K562 (cell line): ENCODE data around the gene PTPRC. TPM values are rescaled to one million over a fixed set of nuclear protein-coding genes. Genes with fewer than 3 reads are reported as not detected.

Source experiments
- BCL6 ChIP-seq: fragments of 250-450 bp; sonication (Bioruptor Pico); IDR thresholded peaks from 2 replicates; pipeline ENCODE4 v1.4.0; 2020
- CBX3 ChIP-seq, 2 experiments: IDR thresholded peaks; 1 replicate in 1 of 2; 2 replicates in 1 of 2; pipeline ENCODE4 v1.6.1; 2012; ENCODE audit warnings: inconsistent platforms in 2 of 2, low read length in 2 of 2, borderline replicate concordance in 1 of 2, control low read depth in 1 of 2
- HMG20B ChIP-seq: fragments of 250-450 bp; sonication (Bioruptor Pico); IDR thresholded peaks from 2 replicates; pipeline ENCODE4 v1.5.0; 2021; ENCODE audit warnings: mild to moderate bottlenecking
- MECOM ChIP-seq: fragments of 250-450 bp; sonication (Bioruptor Pico); IDR thresholded peaks from 2 replicates; pipeline ENCODE4 v1.8.0; 2022; ENCODE audit warnings: inconsistent platforms
- NCOA1 ChIP-seq: fragments of 450-650 bp; IDR thresholded peaks from 2 replicates; pipeline ENCODE4 v1.6.1; 2016; ENCODE audit warnings: low read depth
- polyA plus RNA-seq, 8 experiments: library from polyadenylated mRNA; depleted of rRNA in 4 of 8; stranded (reverse) in 5 of 8; unstranded in 3 of 8; fragments of >200 nt; fragmentation: Nextera tagmentation in 2 of 8; fragmentation: Illumina TruSeq in 1 of 8; extraction: Ambion mirVana in 2 of 8; extraction: Trizol in 1 of 8; gene quantifications; 2 replicates each; pipeline versions ENCODE4 v1.2.1 to v1.2.3, GENCODE V29; 2011 to 2014; ENCODE audit warnings: inconsistent platforms in 1 of 8, missing spikeins in 1 of 8
- total RNA-seq, 7 experiments: library from RNA; depleted of rRNA in 6 of 7; stranded (reverse); fragments of >200 nt in 6 of 7; fragmentation: Illumina TruSeq in 2 of 7; extraction: Trizol in 2 of 7; gene quantifications; 2 replicates each; pipeline versions ENCODE4 v1.2.1 to v1.2.3, GENCODE V29; 2011 to 2021; ENCODE audit warnings: low replicate concordance in 1 of 7
- TF ChIP-seq, protein P1 (sequence below), 3 experiments: IDR thresholded peaks in 2 of 3; conservative IDR thresholded peaks in 1 of 3; 2 replicates each; pipeline ENCODE4 v1.5.1; 2011 to 2012; ENCODE audit warnings: low read length in 3 of 3, mild to moderate bottlenecking in 3 of 3, control low read depth in 2 of 3, improper control_type of control experiment in 1 of 3, inconsistent platforms in 1 of 3, low read depth in 1 of 3, mixed read lengths in 1 of 3, moderate library complexity in 1 of 3; ENCODE audit not compliant: insufficient read depth in 2 of 3
- TF ChIP-seq, protein P2 (sequence below): sonication (generic); formaldehyde crosslinking; IDR thresholded peaks from 2 replicates; pipeline ENCODE4 v1.8.0; 2022; ENCODE audit warnings: missing genetic modification reagents, mild to moderate bottlenecking, moderate library complexity, borderline replicate concordance
- TF ChIP-seq, protein P3 (sequence below), 2 experiments: fragments of 450-650 bp in 1 of 2; sonication (generic) in 1 of 2; formaldehyde crosslinking in 1 of 2; IDR thresholded peaks in 1 of 2; conservative IDR thresholded peaks in 1 of 2; 2 replicates each; pipeline versions ENCODE4 v1.6.1 to v1.8.1; 2016 to 2023; ENCODE audit warnings: mild to moderate bottlenecking in 2 of 2, moderate library complexity in 2 of 2, inconsistent platforms in 1 of 2, missing genetic modification reagents in 1 of 2
- TF ChIP-seq, protein P4 (sequence below): fragments of 250-450 bp; sonication (Bioruptor Pico); IDR thresholded peaks from 2 replicates; pipeline ENCODE4 v1.5.0; 2021

The PTPRC gene
- total and polyA plus RNA-seq, 9 of the 15 experiments (the other 6 are each of a cell fraction or from before 2014, with no cell fraction given), result 7.1 to 107 (median 62.9) TPM

DNA sequence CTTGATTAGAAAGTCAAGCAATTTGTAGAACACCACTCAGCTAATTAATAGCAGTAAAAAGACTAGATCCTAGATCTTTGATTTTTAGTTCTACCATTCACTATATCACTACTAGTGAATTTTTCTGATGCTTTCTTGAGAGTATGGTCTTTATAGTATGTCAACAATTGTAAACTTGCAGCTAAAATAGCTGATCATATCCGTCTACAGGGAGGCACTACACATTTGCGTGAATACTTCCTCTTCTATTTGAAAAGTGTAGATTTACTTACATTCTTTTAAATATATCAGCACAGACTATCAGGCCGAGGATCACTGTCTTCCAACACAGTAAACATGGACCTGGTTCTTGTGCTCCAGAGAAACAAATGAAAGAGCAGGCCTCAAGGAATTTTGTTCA lies 18.6 kb upstream of the PTPRC start (continued):
- TF ChIP-seq, protein P1, sequence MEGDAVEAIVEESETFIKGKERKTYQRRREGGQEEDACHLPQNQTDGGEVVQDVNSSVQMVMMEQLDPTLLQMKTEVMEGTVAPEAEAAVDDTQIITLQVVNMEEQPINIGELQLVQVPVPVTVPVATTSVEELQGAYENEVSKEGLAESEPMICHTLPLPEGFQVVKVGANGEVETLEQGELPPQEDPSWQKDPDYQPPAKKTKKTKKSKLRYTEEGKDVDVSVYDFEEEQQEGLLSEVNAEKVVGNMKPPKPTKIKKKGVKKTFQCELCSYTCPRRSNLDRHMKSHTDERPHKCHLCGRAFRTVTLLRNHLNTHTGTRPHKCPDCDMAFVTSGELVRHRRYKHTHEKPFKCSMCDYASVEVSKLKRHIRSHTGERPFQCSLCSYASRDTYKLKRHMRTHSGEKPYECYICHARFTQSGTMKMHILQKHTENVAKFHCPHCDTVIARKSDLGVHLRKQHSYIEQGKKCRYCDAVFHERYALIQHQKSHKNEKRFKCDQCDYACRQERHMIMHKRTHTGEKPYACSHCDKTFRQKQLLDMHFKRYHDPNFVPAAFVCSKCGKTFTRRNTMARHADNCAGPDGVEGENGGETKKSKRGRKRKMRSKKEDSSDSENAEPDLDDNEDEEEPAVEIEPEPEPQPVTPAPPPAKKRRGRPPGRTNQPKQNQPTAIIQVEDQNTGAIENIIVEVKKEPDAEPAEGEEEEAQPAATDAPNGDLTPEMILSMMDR (IDR thresholded peaks at IDR 0.05 in 2 of 3, conservative IDR thresholded peaks at IDR 0.05 in 1 of 3; ENCODE audit: insufficient read depth in 2 of 3, low read depth in 1 of 3, low read length in 3 of 3), result no peak
- TF ChIP-seq CBX3 (IDR thresholded peaks at IDR 0.05; ENCODE audit: borderline replicate concordance in 1 of 2, low read length in 2 of 2), result no peak
- TF ChIP-seq, protein P2, sequence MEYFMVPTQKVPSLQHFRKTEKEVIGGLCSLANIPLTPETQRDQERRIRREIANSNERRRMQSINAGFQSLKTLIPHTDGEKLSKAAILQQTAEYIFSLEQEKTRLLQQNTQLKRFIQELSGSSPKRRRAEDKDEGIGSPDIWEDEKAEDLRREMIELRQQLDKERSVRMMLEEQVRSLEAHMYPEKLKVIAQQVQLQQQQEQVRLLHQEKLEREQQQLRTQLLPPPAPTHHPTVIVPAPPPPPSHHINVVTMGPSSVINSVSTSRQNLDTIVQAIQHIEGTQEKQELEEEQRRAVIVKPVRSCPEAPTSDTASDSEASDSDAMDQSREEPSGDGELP (CRISPR knock-in tag), result no peak
- TF ChIP-seq, protein P3, sequence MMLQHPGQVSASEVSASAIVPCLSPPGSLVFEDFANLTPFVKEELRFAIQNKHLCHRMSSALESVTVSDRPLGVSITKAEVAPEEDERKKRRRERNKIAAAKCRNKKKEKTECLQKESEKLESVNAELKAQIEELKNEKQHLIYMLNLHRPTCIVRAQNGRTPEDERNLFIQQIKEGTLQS (IDR thresholded peaks at IDR 0.05), result no peak
- TF ChIP-seq, protein P3 (CRISPR knock-in tag; conservative IDR thresholded peaks at IDR 0.05), result no peak
- no peak for TF ChIP-seq MECOM
- TF ChIP-seq BCL6 (CRISPR knock-in tag), result no peak
- no peak for TF ChIP-seq NCOA1
- TF ChIP-seq HMG20B, result no peak
- TF ChIP-seq, protein P4, sequence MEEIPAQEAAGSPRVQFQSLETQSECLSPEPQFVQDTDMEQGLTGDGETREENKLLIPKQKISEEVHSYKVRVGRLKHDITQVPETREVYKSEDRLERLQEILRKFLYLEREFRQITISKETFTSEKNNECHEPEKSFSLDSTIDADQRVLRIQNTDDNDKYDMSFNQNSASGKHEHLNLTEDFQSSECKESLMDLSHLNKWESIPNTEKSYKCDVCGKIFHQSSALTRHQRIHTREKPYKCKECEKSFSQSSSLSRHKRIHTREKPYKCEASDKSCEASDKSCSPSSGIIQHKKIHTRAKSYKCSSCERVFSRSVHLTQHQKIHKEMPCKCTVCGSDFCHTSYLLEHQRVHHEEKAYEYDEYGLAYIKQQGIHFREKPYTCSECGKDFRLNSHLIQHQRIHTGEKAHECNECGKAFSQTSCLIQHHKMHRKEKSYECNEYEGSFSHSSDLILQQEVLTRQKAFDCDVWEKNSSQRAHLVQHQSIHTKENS (CRISPR knock-in tag), result no peak
